MG63 (cell line): ENCODE measurements around the gene CDK13. TPM values are rescaled to one million over a fixed set of nuclear protein-coding genes. Genes with fewer than 3 reads are reported as not detected.

Source experiments
- DNase-seq: peaks from one replicate; pipeline ENCODE4 v3.0.0-alpha.2; 2020
- H3K27me3 ChIP-seq: fragments of 250-450 bp; sonication (Bioruptor Pico); 2 replicates; pipeline ENCODE4 v1.5.1; 2020; ENCODE audit warnings: mild to moderate bottlenecking, moderate library complexity
- H3K36me3 ChIP-seq: fragments of 250-450 bp; sonication (Bioruptor Pico); 2 replicates; pipeline ENCODE4 v1.5.1; 2020; ENCODE audit warnings: mild to moderate bottlenecking, moderate library complexity
- H3K4me3 ChIP-seq: fragments of 250-450 bp; sonication (Bioruptor Pico); 2 replicates; pipeline ENCODE4 v1.5.1; 2020; ENCODE audit warnings: mild to moderate bottlenecking, moderate library complexity
- H3K9me3 ChIP-seq: fragments of 250-450 bp; sonication (Bioruptor Pico); 2 replicates; pipeline ENCODE4 v1.5.1; 2020; ENCODE audit warnings: mild to moderate bottlenecking, moderate library complexity
- total RNA-seq: library from RNA; depleted of rRNA; stranded (reverse); fragments of >200 nt; shearing (Covaris generic); gene quantifications from 2 replicates; pipeline ENCODE4 v1.2.3, GENCODE V29; 2014; ENCODE audit warnings: low replicate concordance

CDK13 gene
- total RNA-seq, 1 experiment from 2014 or later: 24.1 TPM

GRCh38 chr7:39937366-39938153 lies 12.5 kb upstream of the CDK13 start:
- no peaks in the 10 kb centered on the region for H3K9me3 ChIP-seq
- DNase-seq: no peak
- H3K36me3 ChIP-seq: no peaks in the 10 kb centered on the region
- H3K4me3 ChIP-seq: no peak overlapping the region
- H3K27me3 ChIP-seq: no peaks in the 10 kb centered on the region

GRCh38 chr7:39942883-39943282 lies 7.2 kb upstream of the CDK13 start:
- H3K36me3 ChIP-seq: no peaks in the 10 kb centered on the region
- no peak overlapping the region for H3K4me3 ChIP-seq
- no peak for DNase-seq
- H3K27me3 ChIP-seq: no peaks in the 10 kb centered on the region
- H3K9me3 ChIP-seq: no peaks in the 10 kb centered on the region; the same call in 1 of the 2 replicates

GRCh38 chr7:39946693-39947092 lies 3.4 kb upstream of the CDK13 start:
- DNase-seq: no peak
- no peak overlapping the region for H3K4me3 ChIP-seq
- no peaks in the 10 kb centered on the region; the same call in 1 of the 2 replicates for H3K9me3 ChIP-seq
- H3K27me3 ChIP-seq: no peaks in the 10 kb centered on the region
- peaks cover 4% of the 10 kb centered on the region for H3K36me3 ChIP-seq

- Histone ChIP-seq H3K9me3 (no peaks in the 10 kb centered on the region), H3K36me3 (peaks cover 9% of the 10 kb centered on the region), H3K4me3 (peak overlapping the region; percentile 97), H3K27me3 (no peaks in the 10 kb centered on the region)
- no peak for DNase-seq
Observed at GRCh38 chr7:39948375-39948955, 1.6 kb upstream of the CDK13 start.

GRCh38 chr7:39948956-39949928 lies 814 bp upstream of the CDK13 start:
- Histone ChIP-seq H3K4me3 (peak overlapping the region; percentile 97), H3K36me3 (peaks cover 17% of the 10 kb centered on the region), H3K9me3 (no peaks in the 10 kb centered on the region), H3K27me3 (no peaks in the 10 kb centered on the region)
- peak; percentile 99 for DNase-seq

- no peak for DNase-seq
- Histone ChIP-seq H3K27me3 (no peaks in the 10 kb centered on the region), H3K9me3 (no peaks in the 10 kb centered on the region)
Observed at GRCh38 chr7:39950473-39951225, 593 bp downstream of the CDK13 start.

GRCh38 chr7:39951226-39952194 lies 1.5 kb downstream of the CDK13 start:
- H3K9me3 ChIP-seq: no peaks in the 10 kb centered on the region
- DNase-seq: peak; percentile 43
- peak overlapping the region; percentile 97 for H3K4me3 ChIP-seq
- H3K36me3 ChIP-seq: peaks cover 25% of the 10 kb centered on the region
- no peaks in the 10 kb centered on the region for H3K27me3 ChIP-seq

More at GRCh38 chr7:39950473-39951225, 593 bp downstream of the CDK13 start:
- Histone ChIP-seq H3K4me3 (peak overlapping the region; percentile 97), H3K36me3 (peaks cover 23% of the 10 kb centered on the region)

- no peaks in the 10 kb centered on the region for H3K9me3 ChIP-seq
- no peaks in the 10 kb centered on the region for H3K27me3 ChIP-seq
- peaks cover 25% of the 10 kb centered on the region for H3K36me3 ChIP-seq
- H3K4me3 ChIP-seq: peak overlapping the region; percentile 97
- DNase-seq: no peak
Observed at GRCh38 chr7:39952374-39952773, 2.3 kb downstream of the CDK13 start.

- Histone ChIP-seq H3K9me3 (no peaks in the 10 kb centered on the region), H3K27me3 (no peaks in the 10 kb centered on the region), H3K4me3 (peak overlapping the region; percentile 97), H3K36me3 (peaks cover 25% of the 10 kb centered on the region)
- no peak for DNase-seq
Observed at GRCh38 chr7:39952803-39953202, 2.7 kb downstream of the CDK13 start.

- Histone ChIP-seq H3K27me3 (no peaks in the 10 kb centered on the region), H3K4me3 (no peak overlapping the region), H3K9me3 (no peaks in the 10 kb centered on the region), H3K36me3 (peaks cover 25% of the 10 kb centered on the region)
- no peak for DNase-seq
Observed at GRCh38 chr7:39954694-39955093, 4.6 kb downstream of the CDK13 start.

GRCh38 chr7:39958038-39958437 lies 8.0 kb downstream of the CDK13 start:
- no peak for DNase-seq
- H3K27me3 ChIP-seq: no peaks in the 10 kb centered on the region
- H3K4me3 ChIP-seq: no peak overlapping the region
- peaks cover 4% of the 10 kb centered on the region; the same call in 1 of the 2 replicates for H3K9me3 ChIP-seq
- H3K36me3 ChIP-seq: peaks cover 23% of the 10 kb centered on the region

GRCh38 chr7:39967406-39968161 lies 17.5 kb downstream of the CDK13 start:
- DNase-seq: no peak
- H3K27me3 ChIP-seq: no peaks in the 10 kb centered on the region
- H3K36me3 ChIP-seq: no peaks in the 10 kb centered on the region
- no peaks in the 10 kb centered on the region; the same call in 1 of the 2 replicates for H3K9me3 ChIP-seq
- no peak overlapping the region for H3K4me3 ChIP-seq

- H3K36me3 ChIP-seq: no peaks in the 10 kb centered on the region
- no peaks in the 10 kb centered on the region for H3K9me3 ChIP-seq
- no peak overlapping the region for H3K4me3 ChIP-seq
- no peak for DNase-seq
- H3K27me3 ChIP-seq: no peaks in the 10 kb centered on the region
Observed at GRCh38 chr7:39969431-39969830, 19.4 kb downstream of the CDK13 start.

- Histone ChIP-seq H3K36me3 (no peaks in the 10 kb centered on the region), H3K9me3 (no peaks in the 10 kb centered on the region), H3K4me3 (no peak overlapping the region), H3K27me3 (no peaks in the 10 kb centered on the region)
- DNase-seq: no peak
Observed at GRCh38 chr7:39971924-39972323, 21.9 kb downstream of the CDK13 start.

GRCh38 chr7:39973801-39974200 lies 23.7 kb downstream of the CDK13 start:
- H3K9me3 ChIP-seq: no peaks in the 10 kb centered on the region
- H3K27me3 ChIP-seq: no peaks in the 10 kb centered on the region
- H3K4me3 ChIP-seq: no peak overlapping the region
- no peaks in the 10 kb centered on the region for H3K36me3 ChIP-seq
- no peak for DNase-seq
